SU-DHL-6 (cell line): ENCODE measurements around the gene BANP.

ENCODE experiments used
- EZH2phosphoT487 ChIP-seq: fragments of 200-600 bp; sonication (generic), shearing (Covaris generic); conservative IDR thresholded peaks from 2 replicates; pipeline ENCODE4 v1.6.1; 2018; ENCODE audit warnings: mild to moderate bottlenecking, antibody characterized with exemption, low read length, moderate library complexity, mixed read lengths
- TF ChIP-seq, protein P1 (sequence below): fragments of 200-600 bp; sonication (generic); IDR thresholded peaks from one replicate; pipeline ENCODE4 v1.5.1; 2017; ENCODE audit warnings: antibody characterized with exemption, mild to moderate bottlenecking, low read length, moderate library complexity; ENCODE audit not compliant: insufficient read depth, poor library complexity, severe bottlenecking

DNA sequence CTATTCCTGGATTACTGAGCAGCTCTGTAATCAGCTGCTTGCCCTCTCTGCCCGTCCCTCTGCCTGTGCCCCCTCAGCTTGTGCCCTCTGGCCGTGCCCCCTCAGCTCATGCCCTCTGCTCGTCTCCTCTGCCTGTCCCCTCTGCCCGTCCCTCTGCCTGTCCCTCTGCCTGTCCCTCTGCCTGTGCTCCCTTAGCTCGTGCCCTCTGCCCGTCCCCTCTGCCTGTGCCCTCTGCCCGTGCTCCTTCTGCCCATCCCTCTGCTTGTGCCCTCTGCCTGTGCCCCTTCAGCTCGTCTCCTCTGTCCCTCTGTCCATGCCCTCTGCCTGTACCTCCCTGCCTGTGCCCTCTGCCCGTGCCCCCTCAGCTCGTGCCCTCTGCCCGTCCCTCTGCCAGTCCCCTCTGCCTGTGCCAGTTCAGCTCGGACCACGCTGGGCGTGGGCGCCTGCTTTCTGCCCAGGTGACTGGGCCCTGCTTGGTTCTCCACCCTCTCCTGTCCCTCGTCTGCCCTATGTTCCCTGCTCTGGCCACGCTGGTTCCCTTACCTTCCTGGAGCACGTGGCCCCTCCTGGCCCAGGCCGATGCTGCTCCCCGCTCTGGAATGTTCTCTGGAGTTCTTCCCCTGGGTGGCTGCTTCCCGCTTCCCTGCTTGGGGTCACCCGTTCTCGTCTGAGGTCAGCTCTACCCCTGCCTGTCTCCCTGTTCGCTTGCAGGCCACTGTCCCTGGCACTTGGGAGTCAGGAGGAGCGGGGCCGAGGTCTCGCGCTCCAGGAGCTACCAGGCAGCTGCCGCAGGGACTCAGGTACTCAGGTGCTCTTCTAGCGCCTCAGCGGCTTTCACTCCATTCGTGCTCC lies 63.9 kb downstream of the BANP start:
- TF ChIP-seq, protein P1, sequence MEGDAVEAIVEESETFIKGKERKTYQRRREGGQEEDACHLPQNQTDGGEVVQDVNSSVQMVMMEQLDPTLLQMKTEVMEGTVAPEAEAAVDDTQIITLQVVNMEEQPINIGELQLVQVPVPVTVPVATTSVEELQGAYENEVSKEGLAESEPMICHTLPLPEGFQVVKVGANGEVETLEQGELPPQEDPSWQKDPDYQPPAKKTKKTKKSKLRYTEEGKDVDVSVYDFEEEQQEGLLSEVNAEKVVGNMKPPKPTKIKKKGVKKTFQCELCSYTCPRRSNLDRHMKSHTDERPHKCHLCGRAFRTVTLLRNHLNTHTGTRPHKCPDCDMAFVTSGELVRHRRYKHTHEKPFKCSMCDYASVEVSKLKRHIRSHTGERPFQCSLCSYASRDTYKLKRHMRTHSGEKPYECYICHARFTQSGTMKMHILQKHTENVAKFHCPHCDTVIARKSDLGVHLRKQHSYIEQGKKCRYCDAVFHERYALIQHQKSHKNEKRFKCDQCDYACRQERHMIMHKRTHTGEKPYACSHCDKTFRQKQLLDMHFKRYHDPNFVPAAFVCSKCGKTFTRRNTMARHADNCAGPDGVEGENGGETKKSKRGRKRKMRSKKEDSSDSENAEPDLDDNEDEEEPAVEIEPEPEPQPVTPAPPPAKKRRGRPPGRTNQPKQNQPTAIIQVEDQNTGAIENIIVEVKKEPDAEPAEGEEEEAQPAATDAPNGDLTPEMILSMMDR: no peak
- no peak for TF ChIP-seq EZH2phosphoT487
